WI38 (cell line): Measurements from ENCODE around the gene TARBP2.

Experiments used
- H3K4me3 ChIP-seq: 2 replicates; pipeline ENCODE4 v1.5.1; 2011; ENCODE audit warnings: low read depth, mild to moderate bottlenecking, control low read depth, low read length
- CTCF ChIP-seq: IDR thresholded peaks from 2 replicates; pipeline ENCODE4 v1.5.1; 2012; ENCODE audit warnings: low read depth, mild to moderate bottlenecking, control low read depth, low read length

Gene TARBP2

GRCh38 chr12:53513712-53514410 is 12.8 kb downstream of the TARBP2 start:
- H3K4me3 ChIP-seq = no peak overlapping the region
- no peak for TF ChIP-seq CTCF

DNA sequence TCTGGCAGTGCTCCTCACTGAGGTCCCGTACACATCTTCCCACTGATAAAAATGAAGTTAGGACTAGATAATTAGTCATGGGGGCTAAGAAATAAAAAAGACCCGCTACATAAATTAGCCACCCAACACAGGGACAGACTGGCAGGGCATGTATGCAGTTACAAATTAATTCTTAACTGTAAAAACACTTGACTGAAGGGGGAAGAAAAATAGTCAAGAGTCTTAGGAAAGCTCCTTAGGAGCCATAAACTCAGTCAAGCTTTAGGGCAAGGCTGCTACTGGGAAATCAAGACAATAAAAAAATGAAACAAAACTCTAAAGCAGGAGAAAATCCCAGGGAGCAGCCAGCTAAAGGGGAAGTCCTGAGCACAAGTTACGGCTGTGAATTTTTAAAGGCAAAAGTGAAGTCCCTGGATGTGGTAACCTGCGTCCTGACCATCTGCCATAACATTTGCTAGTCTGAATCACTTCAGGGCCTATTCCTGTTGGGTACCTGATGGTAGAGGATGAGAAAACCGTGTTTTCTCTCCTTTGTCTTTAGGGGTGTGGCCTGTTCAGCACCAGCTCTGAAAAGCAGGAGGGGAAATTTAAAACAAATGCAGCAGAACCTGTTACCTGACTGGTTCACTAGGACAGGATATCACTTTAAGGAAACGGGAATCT is 13.7 kb downstream of the TARBP2 start:
- no peak for TF ChIP-seq CTCF
- no peak overlapping the region for H3K4me3 ChIP-seq

GRCh38 chr12:53515291-53515680 is 14.2 kb downstream of the TARBP2 start:
- TF ChIP-seq CTCF = no peak

DNA sequence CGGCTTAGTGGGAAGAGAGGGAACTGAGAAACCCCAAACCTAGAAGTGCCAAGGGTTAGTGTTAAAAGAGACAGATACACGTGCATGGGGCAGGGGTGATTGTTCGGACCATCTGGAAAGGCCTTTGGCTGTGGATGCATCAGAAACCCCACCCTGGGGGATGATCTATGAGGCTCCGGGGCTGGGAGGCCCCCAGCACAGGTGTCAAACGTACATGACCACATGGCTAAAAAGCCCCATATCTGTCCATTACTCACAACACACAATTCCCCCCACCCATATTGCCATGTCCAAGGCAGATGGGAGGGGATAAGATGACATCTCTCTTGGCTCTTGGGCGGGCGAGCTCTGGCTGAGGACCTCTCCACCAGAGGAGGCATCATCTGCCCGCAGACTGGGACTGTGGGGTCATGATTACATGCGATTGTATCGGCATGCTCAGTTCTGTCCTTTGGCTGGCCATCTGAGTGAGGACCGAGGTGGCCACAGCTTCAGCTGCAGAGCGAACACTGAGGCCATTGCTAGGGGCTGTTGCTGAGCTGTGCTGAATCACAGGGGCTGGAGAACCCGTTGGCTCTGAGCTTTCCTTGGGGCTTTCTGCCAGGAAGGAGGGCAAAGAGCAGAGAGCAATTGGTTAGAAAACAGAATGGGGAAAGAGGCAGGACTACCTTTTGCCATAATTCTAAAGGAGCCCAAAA is 15.8 kb downstream of the TARBP2 start:
- TF ChIP-seq CTCF = no peak
- H3K4me3 ChIP-seq = no peak overlapping the region

More at GRCh38 chr12:53515291-53515680, 14.2 kb downstream of the TARBP2 start:
- no peak overlapping the region for H3K4me3 ChIP-seq

DNA sequence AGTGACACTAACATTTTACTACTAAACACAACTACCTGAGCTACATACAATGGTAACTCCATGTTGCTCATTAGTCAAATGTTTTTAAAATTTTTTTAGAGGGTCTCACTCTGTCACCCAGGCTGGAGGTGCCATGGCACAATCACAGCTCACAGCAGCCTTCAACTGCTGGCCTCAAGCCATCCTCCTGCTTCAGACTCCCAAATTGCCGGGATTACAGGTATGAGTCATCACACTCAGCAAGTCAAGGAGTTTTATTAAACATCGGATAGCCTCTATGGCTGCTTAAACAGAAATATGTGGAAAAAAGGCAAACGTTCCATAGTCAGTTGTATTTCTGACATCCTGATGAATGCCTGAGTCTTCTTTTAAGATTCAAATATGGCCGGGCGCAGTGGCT is 17.3 kb downstream of the TARBP2 start:
- H3K4me3 ChIP-seq = no peak overlapping the region
- TF ChIP-seq CTCF = no peak

GRCh38 chr12:53523131-53523530 is 22.0 kb downstream of the TARBP2 start:
- no peak overlapping the region for H3K4me3 ChIP-seq
- TF ChIP-seq CTCF = no peak

GRCh38 chr12:53524476-53524875 is 23.4 kb downstream of the TARBP2 start:
- H3K4me3 ChIP-seq = no peak overlapping the region
- no peak for TF ChIP-seq CTCF
